Stimulated activated CD4-positive, alpha-beta T cell treated with anti-CD3 and anti-CD28 coated beads, Interleukin-1b, Interleukin-23, amount 100 ng/mL, for 24 hours (primary cell): ENCODE measurements around the gene FRS2.
"Not testable (repeated sequence)": the region's sequence is repeated elsewhere in the genome, so short reads cannot be mapped to it uniquely, and the experiment has no call there.

Source experiments
- DNase-seq, 4 experiments: peaks; one replicate each; pipeline ENCODE4 v3.0.0-alpha.2; 2020; ENCODE audit warnings: low read depth in 4 of 4, low spot score in 1 of 4

FRS2 gene, protein sequence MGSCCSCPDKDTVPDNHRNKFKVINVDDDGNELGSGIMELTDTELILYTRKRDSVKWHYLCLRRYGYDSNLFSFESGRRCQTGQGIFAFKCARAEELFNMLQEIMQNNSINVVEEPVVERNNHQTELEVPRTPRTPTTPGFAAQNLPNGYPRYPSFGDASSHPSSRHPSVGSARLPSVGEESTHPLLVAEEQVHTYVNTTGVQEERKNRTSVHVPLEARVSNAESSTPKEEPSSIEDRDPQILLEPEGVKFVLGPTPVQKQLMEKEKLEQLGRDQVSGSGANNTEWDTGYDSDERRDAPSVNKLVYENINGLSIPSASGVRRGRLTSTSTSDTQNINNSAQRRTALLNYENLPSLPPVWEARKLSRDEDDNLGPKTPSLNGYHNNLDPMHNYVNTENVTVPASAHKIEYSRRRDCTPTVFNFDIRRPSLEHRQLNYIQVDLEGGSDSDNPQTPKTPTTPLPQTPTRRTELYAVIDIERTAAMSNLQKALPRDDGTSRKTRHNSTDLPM

DNA sequence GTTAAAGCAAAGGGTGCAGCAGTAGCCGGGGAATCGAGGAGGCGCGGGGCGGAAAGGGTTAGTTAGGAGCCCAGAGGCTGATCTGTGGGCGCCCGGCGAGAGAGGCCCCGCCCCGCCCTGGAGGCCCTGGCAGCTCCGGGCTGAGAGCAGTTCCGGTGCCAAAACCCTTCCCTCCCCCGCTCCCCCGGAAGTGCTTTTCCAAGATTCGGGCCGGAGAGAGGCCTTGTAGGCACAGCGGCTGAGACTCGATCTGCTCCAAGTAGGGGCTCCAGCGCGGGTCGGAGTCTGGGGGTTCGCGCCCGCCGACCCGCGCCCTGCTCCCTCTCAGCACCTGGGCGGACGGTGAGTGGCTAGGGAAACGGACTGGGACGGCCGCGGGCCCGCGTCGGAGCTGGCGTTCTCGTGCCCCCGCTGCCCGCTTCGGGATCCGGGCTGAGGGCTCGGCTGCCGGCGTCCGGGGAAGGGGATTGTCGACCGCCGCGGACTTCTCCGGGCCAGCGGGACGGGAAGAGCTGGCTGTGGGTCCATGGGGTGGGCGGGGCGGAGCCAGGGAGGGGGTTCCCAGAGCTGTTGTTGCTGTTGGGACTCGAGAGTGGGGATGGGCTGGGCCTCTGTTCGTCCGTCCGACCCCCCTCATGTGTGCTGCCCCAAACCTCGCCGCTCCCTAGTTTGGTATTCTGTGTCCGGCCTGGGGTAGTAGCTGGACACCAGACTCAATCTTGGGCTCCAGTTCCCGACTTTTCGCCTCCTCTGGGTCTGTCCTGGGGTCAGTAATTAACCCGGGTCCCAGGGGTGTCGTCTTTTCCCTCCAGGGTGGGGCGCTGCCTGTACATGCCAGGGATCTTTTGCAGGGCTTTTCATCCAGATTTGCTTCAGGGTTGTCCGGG lies at the start of gene FRS2:
Gene FRS2, plus strand, starts transcription at position 200 of the 887 bp plus-strand sequence. CDS start 98,643 bp downstream, outside the sequence.
- peak; percentile 62 to 89 (median 72) for DNase-seq

DNA sequence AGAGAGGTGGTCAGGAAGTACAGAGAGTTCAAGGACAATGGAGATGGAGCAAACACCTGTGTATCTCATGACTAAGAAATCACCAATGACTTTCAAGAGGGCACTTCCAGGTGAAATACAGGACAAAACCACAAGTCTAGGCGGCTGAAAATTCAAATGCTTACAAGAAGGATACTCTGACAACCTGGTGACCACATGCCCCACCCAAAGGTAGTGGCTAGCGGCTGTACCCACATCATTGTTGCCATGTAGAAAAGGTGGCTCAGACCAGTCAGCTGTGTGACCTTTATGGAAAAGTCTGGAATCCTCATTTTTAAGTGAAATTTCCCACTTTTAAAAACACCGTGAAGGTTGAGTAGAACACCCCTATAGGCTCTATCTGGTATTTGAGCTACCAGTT lies 48.6 kb upstream of the FRS2 start:
- no peak for DNase-seq

DNA sequence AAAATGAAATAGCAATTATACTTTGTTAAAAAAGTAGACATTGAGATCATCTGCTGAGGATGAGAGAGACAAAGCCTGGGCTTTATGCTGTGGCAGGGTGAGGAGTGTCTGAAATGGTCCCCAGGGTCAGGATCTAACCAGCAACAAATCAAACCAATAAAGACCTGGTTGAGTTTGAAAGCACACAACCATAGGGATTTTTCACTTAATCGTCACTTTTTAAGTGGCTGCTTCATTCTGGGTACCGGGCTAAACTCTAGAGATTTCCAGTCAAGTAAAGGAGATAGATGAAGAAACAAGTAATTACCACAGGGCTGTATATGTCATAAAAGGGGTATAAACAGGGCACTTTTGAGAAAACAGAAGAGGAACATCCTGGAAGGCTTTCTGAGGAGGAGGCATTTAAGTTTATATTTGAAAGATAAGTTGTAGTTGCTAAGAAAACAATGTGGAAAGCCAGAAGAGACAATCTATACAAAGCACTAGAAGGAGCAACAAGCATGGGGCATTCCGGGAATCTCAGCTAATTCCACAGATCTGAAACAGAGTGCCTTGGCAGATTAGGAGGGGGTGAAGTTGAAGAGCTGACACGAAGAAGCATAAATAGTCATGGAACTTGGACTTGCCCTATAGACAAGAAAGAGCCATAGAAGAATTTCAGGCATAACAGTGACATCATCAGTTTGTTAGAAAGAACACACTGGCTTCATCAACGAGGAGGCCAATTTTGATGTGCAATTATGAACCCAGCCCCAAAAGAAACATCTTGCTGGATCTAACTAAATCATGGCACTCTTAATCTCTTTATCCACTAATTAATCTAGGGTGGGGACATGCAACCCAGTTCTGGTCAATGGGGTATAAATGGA lies 46.9 kb upstream of the FRS2 start:
- DNase-seq: no peak

DNA sequence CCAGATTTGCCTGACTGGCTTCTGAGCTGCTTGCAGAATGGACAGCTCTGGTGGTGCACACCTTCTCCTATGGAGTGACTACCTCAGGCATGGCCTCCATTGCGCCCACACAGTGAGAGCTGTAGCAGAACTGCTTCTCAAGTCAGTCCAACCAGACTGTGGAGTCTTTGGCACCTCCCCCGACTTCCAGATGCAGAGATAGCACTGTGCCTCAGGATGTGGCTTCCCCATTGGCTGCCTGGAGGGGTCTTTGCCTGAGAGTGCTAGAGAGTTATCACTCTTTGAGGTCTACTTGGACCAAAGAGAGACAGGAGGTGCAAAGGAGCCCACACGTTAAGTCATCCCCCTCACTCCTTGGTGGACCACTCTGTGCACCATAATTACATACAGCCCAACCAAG lies 44.8 kb upstream of the FRS2 start:
- DNase-seq: no peak

DNA sequence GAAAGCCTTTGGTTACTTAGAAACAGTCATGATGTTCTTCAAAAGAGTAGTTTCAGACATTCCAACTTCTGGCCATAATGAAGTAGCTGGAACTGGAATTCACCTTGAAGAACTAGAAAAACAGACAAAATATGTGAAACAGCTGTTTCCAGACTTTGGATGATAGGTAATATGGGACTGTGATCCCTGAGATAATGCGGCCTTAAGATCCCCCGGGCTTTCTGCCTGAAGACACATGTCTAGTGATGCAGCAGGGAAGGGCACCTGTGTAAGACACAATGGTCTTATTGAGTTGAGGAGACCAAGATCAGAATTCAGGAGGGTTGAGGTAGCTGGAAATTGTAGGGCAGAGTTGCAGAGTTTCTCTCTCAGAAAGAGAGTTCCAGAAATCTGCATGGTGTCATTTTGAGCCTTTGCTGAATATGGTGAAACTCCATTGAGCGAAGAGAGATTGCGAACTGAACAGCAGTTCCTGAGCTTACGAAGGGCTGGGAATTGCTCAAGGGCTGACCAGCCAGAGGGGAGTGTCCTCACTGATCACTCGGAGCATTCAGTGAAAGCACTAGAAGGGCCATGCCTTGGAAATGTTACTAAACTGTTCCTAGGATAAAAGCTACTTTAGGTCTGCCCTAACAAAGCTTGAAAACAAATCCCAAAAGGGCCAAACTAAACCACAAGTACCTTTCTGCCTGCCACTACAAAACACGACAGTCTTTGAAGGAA lies 41.7 kb upstream of the FRS2 start:
- no peak for DNase-seq

DNA sequence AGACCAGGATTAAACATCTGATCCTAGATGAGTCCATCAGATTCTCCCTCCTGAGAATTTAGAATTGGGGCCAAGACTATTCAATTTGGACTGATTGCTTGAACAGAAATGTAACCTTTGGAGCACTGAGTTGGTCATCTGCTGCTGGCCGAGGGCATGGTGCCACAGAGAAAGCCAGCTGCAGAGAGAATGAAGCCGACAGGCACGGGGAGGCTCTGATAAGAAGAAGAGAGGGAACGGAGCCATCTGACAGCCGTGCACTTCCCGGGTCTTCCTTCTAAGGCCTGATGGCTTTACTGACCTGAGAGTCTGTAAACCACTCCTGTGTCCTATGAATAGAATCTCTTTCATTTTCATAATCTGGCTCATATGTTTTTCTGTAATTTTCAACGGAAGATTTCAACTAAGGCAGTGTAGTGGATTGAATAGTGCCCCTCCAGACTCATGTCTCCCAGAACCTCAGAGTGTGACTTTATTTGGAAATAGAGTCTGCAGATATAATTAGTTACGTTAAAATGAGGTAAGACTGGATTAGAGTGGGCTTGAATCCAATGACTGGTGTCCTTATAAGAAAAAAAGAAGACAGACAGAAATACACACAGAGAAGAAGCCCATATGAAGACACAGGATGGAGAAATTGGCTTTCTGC lies 39.1 kb upstream of the FRS2 start:
- DNase-seq: no peak

DNA sequence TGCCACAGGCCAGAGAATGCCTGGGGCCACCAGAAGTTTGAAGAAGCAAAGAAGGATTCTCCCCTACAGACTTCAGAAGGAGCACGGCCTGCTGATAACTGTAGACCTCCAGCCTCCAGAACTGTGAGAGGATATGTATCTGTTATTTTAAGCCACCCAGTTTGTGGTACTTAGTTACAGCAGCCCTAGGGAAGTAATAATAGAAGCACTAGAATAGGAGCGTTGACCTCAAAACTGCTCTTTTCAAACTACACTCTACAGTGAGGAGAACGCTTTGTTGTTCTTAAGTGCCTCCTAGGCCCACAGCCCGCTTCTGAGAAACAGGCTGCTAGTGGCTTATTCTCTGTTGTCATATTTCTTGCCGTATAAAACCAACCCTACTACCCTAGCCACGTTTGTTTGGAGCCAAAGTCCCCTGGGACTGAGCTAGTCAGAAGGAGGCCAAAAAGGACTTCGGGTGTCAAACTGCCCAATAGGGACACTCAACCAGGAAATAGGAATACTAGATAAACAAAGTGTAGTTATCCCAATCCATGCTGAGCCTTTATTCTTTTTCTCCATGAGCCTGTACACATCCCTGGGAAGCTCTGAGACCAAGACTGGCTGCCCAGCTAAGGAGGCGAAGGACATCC lies 38.5 kb upstream of the FRS2 start:
- no peak for DNase-seq

DNA sequence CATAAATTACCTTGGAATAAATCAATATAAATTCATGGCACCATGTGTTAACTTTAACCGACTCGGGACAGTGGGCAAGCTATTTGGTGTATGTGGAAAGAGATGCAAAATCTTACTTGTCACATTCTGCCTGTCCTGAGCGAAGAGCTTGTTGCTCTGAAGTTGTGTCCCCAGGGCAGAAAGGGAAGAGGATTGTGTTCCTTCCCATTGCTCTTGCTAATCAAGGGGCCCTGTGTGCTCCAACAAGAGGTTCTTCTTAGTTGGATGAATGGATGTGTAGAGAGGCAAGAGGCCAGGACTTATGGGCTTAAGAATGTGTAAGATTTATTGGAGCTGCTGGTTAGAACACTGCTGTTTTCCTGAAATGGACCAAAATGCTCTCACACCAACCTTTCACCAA lies 36.5 kb upstream of the FRS2 start:
- DNase-seq: no peak

DNA sequence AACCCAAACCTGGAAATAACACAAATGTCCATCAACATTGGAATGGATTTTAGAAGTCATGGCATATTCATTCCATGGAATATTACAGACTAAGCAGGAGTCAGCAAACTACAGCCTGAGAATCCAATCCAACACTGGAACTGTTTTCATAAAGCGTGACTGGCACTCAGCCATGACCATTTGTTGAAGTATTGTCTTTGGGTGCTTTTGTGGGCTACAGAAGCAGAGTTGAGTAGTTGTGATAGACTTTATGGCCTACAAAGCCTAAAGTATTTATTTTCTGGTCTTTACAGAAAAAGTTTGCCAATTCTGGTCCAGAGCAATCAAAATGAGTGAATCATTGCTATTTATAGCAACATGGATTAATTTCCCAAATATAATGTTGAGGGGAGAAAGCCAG lies 34.5 kb upstream of the FRS2 start:
- no peak for DNase-seq

DNA sequence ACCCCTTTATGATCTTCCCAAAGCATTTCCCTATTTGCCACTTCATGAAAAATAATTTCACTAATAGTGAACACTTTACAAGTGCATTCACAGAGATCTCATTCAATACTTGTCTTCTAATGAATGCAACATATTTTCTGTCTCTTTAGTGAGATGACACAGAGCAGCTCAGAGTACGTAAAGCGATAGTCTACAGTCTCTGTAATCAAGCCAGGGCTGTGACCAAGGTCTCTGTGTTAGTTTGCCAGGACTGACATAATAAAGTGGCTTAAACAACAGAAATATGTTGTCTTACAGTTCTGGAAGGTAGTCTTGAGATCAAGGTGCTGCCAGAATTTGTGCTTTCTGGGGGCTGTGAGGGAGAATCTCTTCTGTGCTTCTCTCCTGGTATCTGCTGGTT lies 33.1 kb upstream of the FRS2 start:
- DNase-seq: no peak

DNA sequence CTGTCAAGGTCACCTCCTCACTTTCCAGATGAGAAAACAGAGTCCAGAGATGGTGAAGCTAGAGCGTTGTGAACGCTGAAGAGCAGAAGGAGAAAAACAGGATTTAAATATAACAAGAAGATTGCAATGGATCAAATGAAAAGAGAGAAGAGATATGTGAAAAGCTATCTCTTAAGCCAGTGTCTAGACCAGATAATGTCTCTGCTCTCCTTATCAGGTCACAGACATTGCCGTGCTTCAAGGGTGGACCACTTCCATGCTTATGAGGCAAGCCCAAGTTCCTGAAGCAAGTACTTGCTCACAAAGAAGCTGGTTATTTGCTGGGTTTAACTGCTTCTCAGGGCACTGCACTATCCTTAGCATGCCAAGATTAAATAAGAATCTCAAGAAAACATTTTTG lies 31.6 kb upstream of the FRS2 start:
- DNase-seq: no peak

DNA sequence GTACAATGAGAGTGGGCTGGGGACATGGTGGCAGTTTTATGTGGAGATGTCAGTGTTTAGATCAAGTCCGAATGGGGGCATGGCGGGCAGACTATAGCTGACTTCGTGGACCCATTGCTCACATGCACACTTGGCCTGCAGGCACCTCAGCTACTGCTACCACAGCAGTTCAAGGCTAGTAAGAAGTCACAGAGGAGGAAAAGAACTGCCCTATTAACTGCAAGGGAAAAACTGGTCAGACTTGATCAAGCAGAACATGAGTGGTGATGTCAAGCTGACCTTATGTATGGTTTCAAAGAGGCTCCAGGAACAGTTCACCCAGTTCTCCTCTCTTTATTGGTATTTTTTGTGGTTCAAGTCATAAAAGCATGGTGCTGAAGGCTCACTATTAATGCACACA lies 30.2 kb upstream of the FRS2 start:
- no peak for DNase-seq

DNA sequence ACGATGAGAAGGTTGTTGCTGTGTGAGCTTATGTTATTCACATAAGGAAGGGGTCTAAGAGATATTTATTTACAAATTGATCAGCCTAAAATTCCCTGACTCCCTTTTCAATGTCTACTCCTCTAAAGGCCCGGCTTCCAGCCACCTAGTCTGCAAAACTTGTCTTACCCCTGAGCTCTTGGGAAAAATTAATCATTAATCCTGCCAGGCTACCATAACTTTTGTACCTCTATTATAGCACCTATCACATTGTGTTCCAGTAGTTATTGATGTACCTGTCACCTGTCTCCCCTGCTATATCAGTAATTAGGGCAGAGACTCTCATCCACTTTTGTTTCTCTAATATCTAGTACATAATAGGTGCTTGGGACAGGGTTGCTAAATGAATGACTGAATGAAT lies 29.3 kb upstream of the FRS2 start:
- DNase-seq: no peak

DNA sequence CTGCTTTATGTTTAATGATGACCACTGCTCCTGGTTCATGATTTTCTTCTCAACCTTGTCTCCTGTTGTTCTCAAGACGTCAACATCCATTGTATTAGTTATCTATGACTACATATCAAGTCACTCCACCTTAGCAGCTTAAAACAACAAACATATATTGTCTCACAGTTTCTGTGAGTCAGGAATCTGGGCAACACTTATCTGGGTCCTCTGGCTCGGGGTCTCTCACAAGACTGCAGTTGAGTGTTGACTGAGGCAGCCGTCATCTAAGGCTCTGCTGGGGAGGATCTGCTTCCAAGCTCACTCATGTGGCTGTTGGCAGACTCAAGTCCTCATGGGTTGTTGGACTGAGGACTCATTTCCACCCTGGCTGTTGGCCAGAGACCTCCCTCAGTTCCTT lies 27.3 kb upstream of the FRS2 start:
- DNase-seq: no peak

DNA sequence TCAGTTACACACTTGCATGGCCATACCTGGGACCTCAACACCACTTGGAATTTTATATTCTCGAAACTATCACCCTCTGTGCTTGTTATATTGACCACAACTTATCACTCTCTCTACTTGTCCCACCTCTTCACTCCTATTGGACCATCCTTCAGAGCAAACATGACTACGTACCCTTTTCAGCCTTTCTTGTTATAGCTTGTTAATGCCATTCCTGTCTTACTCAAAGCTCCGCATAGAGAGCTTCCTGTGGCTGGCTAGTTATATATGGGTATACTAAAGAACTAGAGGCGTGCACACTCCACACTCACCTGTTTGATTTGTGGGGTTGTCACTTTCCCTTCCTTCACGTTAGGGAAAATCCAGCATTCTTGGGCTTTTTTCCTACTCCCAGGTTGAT lies 26.3 kb upstream of the FRS2 start:
- no peak for DNase-seq

DNA sequence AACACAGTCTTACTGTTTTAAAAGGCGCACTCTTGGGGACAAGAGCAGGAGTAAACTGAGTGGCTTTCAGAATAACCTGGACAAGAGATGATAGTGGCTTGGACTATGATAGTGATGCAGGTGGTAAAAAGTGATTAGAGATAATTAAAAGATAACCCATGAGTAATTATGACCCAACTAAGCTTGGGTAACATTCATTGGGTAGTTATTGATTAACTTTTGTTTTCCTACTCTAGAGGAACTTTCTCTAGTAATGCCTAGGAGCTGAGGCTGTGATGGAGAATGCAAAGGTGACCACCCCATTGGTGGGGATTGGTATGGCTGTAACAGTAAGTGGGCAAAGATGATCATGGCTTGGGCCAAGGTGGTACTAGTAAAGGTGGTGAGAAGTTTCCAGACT lies 22.3 kb upstream of the FRS2 start:
- DNase-seq: no peak

DNA sequence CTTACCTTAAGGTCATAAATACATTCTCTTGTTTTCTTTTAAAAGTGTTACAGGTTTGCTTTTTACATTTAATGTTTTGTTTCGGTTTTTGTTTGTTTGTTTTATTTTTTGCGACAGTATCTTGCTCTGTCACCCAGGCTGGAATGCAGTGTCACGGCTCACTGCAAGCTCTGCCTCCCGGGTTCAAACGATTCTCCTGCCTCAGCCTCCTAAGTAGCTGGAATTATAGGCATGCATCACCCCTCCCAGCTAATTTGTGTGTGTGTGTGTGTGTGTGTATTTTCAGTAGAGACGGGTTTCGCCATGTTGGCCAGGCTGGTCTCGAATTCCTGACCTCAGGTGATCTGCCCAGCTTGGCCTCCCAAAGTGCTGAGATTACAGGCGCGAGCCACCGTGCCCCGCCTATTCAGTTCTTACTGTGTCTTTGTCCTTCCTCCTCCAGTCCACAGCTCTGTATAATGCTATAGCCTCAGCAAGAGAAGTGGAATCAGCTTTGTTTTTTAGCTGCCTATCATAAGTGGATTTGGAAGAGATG lies 17.5 kb upstream of the FRS2 start:
- not testable (repeated sequence) for DNase-seq

DNA sequence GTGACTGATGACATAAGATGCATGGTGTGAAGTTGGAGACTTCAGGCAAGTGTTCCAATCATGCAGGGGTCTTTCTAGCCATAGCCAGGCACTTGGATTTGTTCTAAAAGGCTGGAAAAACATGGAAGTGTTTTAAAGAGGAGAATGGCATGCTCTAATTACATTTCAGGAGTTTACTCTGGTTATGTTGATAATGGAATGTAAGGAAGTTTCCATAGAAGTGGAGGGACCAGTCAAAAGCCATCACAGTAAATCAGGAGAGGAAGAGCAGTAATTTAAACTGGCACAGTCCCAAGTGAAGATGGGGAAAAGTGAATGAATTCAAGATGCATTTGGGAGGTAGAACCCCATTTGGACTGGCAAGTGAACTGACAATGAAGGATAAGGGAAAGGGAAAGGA lies 13.9 kb upstream of the FRS2 start:
- no peak for DNase-seq

DNA sequence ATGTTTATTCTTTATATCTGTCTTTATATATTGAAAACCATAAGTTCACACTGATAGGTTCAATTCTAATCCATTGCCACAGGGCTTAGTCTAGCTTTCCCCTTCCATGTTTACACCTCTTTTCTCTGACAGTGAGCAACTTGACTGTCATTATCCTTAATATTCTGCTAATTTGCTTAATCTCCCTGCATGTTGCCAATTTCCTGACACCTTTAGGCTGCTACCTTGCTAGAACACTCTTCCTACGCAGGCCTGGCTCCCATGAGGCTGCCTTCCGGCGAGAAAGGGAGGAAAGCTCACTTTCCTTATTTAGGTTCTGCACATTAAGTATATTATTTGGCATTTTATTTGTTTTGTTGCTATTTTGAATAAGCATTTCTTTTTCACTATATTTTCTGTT lies 12.8 kb upstream of the FRS2 start:
- no peak for DNase-seq
